Urothelium cell line (cell line): ENCODE results near the gene PACS1.
"Not testable (repeated sequence)": the region's sequence is repeated elsewhere in the genome, so short reads cannot be mapped to it uniquely, and the experiment has no call there.

ENCODE experiments used
- DNase-seq: peaks from one replicate; pipeline ENCODE4 v3.0.0; 2011; ENCODE audit warnings: low spot score, mixed read lengths
- FAIRE-seq: peaks from 2 replicates; lab custom pipeline; 2011; peaks lifted over from hg19 to GRCh38; lab: Jason Lieb, UNC

Gene PACS1

DNA sequence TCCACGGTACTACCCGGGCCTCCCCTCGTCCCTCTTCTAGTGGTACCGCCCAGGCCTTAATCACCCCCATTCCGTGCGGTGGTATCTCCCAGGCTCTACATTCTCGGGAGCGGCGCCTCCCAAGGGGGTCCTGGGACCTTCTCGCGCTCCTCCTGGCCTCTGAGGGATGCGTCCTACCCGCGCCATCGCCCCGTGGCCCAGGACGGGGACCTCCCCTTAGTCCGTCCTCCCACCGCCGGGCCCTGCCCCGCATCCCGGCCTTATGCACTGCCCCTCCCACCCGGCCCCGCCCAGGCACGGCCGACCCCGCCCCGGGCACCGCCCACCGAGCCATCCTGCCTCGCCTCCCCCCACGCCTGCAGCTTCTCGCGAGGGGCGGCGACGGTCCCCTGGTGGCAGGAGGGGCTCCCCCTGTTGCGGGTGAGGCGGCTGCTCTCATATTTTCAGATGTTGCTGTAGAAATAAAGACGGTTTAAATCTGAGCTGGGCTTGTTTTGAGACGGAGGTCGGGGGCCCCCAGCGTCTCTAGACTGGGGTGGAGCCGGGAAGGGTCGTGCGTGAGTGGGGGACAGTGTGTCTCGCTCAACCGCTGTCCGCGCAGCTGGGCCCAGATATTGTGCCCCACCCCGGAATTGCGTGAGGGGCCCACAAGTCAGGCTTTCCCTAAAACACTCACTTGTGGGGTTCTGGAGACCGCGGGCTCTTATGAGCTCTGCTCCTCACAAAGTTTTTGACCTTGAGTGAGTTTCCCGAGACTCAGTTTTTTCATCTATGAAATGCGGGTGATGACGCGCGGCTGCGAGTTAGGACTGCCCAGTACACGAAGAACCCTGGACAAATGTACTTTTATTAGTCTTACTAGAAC is 197.5 kb downstream of the PACS1 start:
- DNase-seq = peak; percentile 77
- FAIRE-seq = no peak

DNA sequence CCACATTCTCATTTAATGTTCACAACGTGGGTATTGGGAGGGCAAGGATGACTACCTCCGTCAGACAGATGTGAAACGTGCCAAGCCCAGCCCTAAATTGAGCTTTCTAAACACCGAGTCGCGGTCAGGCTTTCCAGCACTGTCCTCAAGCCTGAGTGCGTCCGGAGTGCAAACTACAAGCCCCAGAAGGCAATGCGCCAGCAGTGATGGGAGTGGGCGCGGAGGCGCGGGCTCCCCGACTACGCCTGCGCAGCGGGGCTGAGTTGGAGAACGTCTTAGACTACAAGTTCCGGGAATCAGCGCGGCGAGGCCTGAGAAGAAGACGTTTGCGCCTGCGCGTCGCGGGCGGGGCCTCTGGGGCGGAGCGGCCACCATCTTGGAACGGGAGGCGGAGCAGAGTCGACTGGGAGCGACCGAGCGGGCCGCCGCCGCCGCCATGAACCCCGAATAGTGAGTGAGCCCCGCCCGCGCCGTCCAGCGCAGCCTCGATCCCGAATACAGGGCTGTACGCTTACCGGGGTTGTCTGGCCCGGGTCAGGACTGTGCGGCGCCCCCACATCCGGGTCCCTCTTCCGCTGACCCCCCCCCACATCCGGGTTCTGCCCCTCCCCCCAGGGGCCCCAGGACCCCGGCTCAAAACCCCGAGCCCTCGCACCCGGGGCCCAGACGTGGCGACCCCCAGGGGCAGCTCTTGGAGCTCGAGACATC is 198.3 kb downstream of the PACS1 start, which contains the start of gene RAB1B:
TSS of gene RAB1B (plus strand) at position 396 of the 708 bp plus-strand sequence. CDS start at position 437, 41 bp downstream.
- FAIRE-seq (peak; percentile 85), DNase-seq (peak; percentile 99)

DNA sequence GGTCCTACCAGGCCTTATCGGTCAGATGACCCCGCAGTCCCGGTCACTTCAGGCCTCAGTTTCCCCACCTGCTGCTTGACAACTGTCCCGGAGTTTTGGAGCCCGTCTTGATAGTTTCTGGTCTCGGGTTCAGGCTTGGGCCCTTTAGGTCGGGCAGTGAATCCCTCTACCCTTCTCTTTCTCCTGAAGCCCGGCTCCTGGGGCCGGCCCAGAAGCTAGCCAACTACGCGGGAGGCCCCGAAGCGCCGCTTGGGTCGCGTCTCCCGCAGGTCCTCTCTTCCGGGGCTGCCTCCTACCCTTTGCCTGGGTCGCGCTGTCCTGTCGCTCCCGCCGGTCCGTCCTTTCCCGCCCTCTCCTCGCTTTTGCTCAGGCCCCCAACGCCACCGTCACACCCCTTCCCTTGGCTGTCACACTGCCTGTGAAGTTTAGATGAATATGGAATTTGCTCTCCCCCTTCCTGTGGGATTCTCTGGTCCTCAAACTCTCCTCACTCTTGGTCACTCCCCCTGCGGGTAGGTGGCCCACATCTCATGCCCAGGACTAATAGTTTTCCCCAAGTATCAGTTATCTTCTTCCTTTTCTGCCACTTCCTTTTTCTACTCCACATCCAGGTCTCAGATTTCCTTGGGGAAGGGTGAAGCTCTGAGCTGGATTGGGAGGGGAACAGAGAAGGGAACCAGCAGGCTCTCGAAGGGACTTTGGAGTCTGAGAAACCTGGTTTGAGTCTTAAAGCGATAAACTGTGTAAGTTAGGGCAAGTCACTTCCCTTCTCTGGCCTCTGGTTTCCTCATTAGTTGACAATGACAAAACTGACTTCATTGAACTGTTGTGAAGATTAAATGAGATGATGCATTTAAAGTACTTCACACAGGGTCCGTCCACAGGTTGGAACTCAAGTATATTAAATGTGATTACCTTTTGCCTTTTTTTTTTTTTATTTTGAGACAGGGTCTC is 199.2 kb downstream of the PACS1 start:
- FAIRE-seq = no peak
- DNase-seq = peak; percentile 48

DNA sequence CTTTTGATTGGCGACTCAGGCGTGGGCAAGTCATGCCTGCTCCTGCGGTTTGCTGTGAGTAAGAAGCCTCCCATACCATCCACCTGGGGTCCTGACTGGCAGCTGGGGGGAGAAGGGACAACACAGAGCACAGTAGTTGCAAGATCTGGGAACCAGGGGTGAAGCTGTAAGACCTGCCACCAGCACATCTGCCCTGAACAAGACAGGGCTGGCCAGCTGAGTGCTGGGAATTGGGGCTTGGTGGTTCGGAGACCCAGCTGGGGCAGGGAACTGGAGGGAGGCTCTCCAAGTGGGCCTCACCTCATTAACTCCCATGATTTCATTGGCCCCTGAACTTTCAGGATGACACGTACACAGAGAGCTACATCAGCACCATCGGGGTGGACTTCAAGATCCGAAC is 201.7 kb downstream of the PACS1 start:
- FAIRE-seq (no peak), DNase-seq (no peak)

DNA sequence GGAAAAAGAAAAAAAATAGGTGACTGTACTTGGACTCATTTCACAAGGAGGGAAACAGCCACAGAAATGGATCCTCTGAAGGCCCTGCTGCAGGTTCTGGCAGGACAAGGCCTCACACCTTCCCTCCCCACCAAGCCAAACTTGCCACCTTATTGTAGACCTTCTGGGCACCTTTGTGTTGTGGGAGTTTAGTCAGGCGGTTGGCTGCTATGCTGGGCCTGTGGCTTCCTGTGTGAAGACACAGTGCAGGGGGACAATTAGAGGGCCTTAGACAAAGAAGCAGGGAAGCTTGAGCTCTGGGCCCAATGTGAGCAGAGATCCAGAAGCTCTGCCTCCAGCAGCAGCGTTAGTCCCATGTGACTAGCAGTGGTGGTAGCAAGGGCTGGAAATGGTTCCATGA is 202.5 kb downstream of the PACS1 start:
- FAIRE-seq = no peak

DNA sequence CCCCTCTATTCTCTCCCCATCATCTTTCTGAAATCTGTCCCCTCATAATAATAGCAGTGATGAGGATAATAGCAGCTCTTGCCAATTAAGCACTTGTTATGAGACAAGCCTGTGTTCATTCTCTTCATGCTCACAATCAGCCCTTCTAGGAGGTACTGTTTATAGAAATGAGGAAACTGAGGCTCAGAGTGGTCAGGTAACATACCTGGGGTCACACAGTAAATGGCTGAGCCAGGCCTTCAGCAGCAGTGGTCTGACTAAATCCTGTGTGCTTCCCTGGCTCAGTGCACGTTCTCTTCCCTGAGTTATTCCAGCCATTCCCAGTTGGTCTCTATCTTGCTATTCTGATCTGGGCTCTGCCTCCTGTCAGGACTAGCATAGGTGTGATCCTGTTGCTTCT is 204.1 kb downstream of the PACS1 start:
- DNase-seq = no peak
- no peak for FAIRE-seq

More for the DNA sequence above, 202.5 kb downstream of the PACS1 start:
- DNase-seq = no peak

DNA sequence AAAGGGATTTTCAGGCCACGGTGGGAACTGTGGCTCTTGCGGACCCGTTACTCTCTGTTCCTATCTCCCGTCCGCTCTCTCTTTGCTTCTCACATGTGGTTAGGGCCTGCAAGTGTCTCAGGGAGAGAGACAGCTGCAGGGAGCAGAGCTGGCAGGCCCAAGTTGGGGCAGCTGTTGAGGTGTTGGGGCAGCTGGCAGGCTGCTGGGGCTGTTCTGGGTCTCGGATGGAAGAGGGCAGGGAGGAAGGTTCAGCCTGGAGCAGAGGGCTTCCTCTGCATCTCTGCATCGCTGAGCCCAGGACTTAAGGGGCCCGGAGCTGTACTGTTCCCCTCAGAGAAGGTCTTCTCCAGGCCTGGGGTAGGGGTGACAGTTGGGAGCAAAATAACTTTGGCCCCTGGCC is 205.3 kb downstream of the PACS1 start:
- FAIRE-seq (no peak), DNase-seq (no peak)

DNA sequence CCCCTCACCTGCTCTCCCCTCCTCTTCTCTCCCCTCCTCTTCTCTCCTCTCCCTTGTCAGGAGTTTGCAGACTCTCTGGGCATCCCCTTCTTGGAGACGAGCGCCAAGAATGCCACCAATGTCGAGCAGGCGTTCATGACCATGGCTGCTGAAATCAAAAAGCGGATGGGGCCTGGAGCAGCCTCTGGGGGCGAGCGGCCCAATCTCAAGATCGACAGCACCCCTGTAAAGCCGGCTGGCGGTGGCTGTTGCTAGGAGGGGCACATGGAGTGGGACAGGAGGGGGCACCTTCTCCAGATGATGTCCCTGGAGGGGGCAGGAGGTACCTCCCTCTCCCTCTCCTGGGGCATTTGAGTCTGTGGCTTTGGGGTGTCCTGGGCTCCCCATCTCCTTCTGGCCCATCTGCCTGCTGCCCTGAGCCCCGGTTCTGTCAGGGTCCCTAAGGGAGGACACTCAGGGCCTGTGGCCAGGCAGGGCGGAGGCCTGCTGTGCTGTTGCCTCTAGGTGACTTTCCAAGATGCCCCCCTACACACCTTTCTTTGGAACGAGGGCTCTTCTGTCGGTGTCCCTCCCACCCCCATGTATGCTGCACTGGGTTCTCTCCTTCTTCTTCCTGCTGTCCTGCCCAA is 206.0 kb downstream of the PACS1 start:
- no peak for DNase-seq
- FAIRE-seq = no peak

DNA sequence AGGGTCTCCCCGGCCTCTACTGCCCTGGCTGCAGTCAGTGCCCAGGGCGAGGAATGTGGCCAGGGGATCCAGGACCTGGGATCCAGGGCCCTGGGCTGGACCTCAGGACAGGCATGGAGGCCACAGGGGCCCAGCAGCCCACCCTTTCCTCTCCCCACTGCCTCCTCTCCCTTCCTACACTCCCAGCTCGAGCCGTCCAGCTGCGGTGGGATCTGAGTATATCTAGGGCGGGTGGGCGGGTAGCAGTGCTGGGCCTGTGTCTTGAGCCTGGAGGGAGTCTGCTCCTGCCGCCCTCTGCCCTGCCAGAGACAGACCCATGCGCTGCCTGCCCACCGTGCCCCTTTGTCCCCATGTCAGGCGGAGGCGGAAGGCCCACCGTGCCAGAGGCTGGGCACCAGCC is 206.5 kb downstream of the PACS1 start:
- not testable (repeated sequence) for DNase-seq, FAIRE-seq

DNA sequence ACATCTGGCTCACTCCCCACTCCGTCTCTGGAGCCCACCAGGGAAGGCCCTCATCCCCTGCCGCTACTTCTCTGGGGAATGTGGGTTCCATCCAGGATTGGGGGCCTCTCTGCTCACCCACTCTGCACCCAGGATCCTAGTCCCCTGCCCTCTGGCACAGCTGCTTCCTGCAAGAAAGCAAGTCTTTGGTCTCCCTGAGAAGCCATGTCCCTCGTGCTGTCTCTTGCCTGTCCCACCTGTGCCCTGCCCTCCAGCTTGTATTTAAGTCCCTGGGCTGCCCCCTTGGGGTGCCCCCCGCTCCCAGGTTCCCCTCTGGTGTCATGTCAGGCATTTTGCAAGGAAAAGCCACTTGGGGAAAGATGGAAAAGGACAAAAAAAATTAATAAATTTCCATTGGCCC is 207.0 kb downstream of the PACS1 start:
- not testable (repeated sequence) for FAIRE-seq, DNase-seq

DNA sequence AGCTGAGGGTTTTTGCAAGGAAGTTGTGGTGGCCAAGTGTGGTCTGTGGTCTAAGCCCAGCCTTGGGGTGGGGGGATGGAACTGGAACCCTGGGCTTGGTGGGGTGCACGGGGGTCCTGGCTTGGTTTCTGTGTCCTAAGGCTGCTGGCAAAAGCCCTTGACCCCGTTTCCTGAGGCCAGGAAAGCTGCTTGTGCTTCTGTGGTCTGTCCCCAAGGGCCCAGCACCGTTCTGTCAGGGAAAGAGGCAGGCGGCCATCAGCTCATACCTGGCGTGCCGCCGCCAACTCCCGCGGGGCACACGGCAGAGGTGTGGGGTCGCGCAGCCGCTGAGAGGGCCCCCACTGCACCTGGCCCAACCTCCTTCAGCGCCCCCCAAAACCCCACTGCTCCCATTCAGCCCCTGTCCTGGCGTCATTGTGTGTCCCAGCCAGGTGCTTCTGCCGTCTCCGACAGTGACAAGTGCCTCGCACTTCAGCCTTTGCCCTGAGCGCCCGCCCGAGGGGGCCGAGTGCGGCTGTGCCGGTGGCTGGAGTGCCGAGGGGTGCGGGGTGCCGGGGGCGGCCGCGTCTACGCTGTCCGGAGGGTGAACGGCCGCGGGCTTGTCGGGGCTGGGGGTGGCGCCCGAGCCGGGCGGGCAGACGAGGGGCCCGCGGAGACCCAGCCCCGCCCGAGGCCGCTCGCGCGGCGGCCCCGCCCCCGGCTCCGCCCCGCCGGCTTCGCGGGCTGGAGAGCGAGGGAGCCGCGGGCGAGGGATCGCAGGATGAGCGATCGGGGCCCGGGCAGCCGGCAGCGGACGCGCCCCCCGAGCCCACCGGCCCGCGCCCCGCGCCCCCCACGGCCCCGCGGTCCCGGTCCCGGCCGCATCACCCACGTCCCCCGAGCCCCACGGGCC is 207.6 kb downstream of the PACS1 start, which contains the start of gene CNIH2:
TSS of gene CNIH2 (plus strand) at position 705 of the 892 bp plus-strand sequence. CDS start 282 bp downstream, outside the sequence.
- DNase-seq (no peak), FAIRE-seq (no peak)

DNA sequence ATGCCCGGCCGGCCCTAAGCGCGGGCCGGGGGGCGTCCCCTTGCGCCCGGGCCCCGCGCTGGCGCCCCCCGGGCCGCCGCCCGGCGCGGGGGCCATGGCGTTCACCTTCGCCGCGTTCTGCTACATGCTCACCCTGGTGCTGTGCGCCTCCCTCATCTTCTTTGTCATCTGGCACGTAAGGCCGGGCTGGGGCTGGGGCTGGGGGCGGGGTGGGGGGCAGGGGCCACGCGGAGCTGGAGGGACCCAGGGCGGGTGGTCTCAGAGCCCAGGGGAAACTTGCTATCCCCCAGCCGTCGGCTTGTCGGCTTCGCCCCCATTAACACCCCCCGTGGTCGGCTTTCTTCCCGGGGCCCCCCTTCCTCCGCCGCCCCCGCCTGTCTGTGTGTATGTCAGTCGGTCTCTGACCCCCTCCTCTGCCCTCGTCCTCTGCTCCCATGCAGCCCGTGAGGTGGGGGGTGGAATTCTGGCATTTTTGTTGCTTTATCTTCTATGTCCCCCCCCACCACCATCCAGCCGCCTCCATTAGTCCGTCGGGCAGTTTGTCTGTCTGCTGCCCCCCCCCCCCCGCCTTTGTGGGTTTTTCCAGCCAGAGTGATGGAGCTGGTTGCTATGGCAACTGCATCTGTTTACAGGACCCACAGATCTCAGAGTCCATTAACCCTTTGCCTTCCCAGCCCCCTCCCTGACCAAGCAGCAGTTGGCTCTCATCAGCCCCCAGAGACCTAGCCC is 208.5 kb downstream of the PACS1 start:
- DNase-seq (no peak), FAIRE-seq (no peak)

DNA sequence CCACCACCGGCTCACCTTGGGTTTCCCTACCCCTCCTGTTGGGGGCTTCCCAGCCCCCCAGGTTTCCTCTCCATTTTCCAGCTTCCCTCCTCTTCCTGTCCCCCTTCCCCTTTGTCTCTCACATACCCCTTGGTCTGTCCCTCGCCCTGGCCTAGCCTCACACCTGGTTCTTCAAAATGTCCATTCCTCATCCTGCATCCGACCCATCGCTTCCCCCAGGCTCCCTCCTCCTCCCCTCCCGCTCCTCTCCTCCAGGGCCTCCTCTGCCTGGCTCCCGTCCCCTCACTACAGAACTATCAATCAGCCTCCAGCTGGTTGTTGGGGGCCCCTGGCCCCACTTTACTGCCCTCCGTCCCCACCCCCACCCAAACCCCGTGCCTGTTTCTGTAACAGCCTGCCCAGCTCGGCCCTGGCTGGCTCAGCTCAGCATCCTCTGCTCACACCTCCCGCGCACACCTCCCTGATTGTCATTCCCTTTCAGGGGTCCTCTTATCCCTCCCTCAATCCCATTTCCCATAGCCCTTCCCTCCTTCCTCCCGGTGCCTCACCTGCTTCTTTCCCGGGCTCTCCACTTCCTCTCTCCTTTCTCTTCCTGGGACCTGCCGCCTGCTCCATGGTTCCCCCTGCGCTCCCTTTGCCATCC is 209.1 kb downstream of the PACS1 start:
- FAIRE-seq (peak; percentile 13), DNase-seq (no peak)

DNA sequence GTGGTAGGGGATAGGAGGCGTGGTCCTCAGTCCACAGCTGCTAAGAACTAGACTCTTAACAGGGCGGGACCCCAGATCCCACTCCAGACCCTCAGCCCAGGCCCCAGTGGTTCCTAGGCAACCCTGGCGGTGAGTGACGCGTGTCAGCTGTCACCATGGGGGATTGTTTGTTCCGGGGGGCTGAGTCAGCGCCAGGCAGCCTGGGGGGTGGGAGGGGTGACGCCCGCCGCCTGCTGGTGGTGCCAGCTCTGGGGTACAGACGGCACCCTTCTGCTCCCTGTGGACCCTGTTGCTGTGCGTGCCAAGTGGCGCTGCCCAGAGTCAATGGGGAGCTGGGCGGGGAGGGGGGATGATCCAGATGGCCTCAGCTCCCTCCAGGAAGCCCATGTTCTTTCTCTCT is 210.4 kb downstream of the PACS1 start:
- DNase-seq (no peak), FAIRE-seq (no peak)

DNA sequence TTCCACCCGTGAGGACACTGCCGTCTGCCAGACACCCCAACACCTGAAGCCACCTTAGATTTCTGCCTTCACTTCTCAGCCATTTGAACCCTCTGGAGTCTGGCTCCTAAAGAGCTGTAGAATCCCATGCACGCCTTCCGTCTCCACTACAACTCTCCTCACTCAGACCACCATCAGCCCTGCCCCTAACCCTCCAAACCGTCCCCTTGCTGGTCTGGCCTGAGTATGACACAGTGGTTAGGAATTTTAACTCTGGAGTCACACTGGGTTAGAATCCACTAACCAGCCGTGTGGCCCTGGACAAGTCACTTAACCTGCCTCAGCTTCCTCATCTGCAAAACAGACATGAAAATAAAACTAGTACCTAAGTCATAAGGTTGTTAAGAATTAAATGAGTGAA is 210.9 kb downstream of the PACS1 start:
- no peak for DNase-seq
- no peak for FAIRE-seq

DNA sequence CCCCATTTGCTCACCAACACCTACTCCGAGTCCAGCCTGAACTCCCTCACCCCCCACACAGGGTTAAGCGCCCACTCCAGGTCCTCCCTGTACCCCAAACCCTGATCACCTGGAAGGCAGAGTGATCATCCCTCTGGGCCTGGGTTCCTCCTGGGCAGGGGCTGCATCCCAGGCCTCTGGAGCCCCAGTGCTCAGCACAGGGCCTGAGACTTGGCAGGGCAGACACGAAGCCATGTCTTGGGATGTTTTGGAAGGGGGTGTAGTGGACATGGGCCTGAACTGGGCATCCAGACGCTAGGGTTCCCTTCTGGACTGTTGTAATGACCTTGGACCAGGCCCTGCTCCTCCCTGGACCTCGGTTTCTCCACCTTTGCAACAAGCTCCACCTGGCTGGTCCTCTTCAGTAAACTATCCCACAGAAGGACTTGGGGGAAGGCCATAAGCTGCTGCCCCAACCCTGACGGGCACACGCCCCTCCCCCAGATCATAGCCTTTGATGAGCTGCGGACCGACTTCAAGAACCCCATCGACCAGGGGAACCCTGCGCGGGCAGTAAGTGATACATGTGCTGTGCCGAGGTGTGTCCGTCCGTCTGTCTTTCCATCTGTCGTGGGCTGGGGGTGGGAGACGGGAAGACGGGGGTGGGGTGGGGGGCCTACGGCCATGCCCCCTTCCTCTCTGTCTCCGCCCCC is 211.8 kb downstream of the PACS1 start:
- DNase-seq (no peak), FAIRE-seq (no peak)
